Dedifferentiated amniotic fluid mesenchymal stem cell (primary cell): ENCODE measurements around the gene PTGES2.
A peak's percentile ranks its signal among the peaks of the same experiment; 100 is the strongest.

Source experiments
- DNase-seq: peaks from one replicate; pipeline ENCODE4 v3.0.0-alpha.2; 2016; ENCODE audit errors: extremely low spot score

PTGES2 gene

GRCh38 chr9:128103589-128103962, 24.0 kb downstream of the PTGES2 start:
- no peak for DNase-seq

GRCh38 chr9:128102861-128103588, 24.5 kb downstream of the PTGES2 start:
- no peak for DNase-seq

- DNase-seq, result no peak
These were observed 25.3 kb downstream of the PTGES2 start for GRCh38 chr9:128102196-128102595.

DNA sequence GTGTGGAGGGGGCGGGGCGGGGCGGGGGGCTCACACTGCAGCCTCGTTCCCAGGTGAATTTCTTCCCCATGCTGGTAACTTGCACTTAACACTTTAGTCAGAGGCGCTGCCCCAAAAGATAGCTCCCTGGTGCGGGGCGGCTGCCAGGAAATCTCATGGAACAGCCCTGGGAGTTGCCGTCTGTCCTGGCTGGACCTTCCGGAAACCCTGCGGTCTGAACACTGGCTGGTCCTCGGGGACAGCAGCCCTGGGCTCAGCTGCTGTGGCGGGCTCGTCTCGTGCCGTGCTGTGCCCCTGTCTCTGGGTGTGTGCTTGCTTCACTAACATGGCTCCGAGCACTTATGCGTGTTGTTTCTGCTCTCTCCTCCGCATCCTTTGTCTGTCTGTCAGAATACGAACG, 25.8 kb downstream of the PTGES2 start:
- DNase-seq, result no peak

DNA sequence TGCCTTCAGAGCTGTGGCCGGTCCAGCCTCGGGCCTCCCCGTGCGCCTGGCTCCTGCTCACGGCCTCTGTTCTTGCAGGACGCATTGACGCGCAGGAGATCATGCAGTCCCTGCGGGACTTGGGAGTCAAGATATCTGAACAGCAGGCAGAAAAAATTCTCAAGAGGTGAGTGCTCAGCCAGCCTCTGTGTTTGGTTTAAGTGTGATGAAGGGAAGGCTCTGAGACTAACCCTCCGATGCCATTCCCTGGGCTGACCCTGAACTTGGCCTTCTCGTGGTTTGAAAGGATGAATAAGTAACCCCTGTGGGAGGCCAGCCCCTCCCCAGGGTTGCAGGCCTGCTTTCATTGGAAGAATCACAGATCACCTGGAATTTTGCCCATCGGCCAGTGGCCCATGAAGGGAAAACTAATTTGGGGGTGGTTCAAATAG, 26.3 kb downstream of the PTGES2 start:
- DNase-seq, result no peak

GRCh38 chr9:128100581-128100980, 26.9 kb downstream of the PTGES2 start:
- no peak for DNase-seq

- DNase-seq, result no peak
These were observed 27.5 kb downstream of the PTGES2 start for GRCh38 chr9:128099932-128100491.

GRCh38 chr9:128099231-128099931, 28.1 kb downstream of the PTGES2 start:
- no peak for DNase-seq

- DNase-seq, result peak; percentile 94
These were observed 29.0 kb downstream of the PTGES2 start for GRCh38 chr9:128098297-128099230.

- DNase-seq, result no peak
These were observed 29.8 kb downstream of the PTGES2 start for GRCh38 chr9:128097543-128098296.

- DNase-seq, result no peak
These were observed 30.7 kb downstream of the PTGES2 start for GRCh38 chr9:128096616-128097536.

DNA sequence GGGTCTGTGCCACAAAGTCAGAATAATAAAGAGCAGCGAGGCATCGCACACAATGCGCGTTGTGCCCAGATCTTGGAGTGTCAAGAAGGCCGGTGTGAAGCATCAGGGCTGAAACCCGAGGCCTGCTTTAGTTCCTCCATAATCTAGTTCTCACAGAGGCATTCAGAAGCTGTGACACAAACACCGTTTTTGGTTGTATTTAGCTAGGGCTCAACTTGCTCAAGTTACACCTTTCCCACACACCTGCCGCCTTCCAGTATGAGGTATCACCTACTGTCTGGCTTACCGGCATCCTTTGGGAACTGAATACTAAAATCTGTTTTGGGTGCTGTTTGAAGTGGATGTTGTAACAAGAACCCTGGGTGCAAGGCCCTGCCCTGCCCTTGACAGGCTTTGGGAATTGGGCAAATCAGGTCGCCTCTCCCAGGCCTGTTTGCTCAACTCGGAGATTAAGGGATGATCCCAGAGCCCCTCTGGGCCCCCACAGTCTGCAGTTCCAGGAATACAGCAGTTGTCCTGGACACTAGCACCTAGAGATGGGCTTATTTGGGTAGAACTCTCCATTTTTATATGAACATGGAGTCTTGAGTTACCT, 32.5 kb downstream of the PTGES2 start:
- no peak for DNase-seq

DNA sequence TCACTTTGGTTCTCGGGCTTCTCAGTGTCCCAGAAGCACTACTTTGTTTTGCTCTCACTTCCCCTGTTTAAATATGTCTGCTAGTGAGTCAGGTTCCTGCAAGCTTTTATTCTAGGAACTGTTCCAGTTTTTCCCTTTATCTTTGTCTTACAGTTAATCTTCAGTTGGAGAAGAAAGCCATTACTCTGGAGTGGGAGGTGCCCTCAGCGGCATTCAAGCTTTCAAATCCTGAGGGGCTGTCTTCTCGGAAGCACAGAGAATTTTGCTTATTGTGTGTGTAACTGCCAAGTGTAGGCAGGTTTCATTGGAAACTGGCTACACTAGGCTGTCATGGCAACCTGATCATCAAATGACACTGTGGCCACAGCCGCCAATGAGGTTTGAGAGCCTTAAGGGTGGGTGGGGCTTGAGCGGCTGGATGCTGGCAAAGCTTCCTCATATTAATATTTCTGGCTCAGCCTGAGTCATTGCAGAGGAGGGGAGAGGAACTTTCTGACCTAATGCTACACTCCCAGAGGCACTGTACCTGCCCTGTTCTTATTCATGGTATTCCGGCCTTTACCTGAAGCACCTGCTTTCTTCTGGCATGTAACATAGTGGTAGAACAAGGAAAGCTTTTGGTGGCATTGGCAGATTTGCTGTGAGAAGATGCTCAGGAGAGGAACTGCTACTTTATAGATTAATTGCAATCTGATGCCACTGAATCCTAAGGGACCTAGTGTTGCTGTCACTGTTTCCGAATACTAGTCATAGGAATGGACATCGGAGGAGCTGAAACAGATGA, 33.2 kb downstream of the PTGES2 start:
- DNase-seq, result peak; percentile 99

- no peak for DNase-seq
These were observed 34.5 kb downstream of the PTGES2 start for GRCh38 chr9:128093011-128093410.

DNA sequence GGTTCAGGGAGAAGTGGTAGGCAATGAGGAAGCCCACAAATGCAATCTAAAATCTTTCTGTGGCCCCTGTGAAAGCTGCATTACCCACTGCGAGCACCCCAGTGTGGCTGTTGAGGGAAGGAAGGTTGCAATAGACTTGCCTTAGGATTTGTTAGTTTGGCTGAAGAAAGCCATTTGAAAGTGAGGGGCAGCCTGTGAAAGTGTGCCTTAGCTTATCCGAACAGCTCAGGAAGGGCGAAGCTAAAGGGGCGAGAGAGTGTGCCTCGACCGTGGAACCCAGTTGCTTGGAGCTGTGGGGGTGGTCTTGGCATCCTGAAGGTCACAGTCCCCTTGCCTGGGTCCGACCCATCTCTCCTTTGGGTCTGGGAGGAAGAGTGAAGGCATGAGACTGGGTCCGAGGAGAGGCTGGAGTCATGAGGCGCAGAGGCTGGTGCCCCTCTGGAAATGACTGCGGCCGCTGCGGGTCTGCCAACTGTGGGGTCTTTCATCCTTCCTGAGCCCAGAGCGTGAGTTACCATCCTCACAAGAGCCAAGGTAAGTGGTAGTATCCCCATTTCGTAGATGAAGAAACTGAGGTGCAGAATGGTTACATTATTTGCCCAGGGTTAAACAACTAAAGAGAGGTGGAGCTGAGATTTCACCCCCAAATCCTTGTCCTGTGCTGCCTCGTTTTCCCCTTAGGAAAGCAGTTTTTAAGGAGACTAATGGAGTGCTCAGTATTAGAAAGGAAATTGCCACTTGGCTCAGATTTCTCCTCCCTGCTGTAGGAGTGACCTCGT, 35.1 kb downstream of the PTGES2 start:
- no peak for DNase-seq

DNA sequence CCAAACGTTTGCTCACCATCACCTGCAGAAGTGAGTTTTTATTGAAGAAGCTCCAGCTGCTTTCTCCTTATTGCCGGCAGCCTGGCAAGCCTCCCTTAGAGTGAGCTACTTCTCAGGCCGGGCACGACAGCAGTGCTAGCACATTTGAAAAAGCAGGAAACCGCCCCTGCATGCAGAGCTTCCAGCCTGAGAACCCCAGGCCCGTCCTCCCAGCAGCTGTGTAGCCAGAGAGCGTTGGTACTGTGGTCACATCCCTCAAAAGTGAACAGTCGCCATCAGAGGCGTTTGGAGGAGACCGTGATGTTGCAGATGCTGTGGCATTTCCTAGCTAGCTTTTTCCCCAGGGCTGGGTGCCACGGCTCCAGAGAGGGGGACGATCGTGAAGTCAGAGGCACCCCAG, 36.0 kb downstream of the PTGES2 start:
- no peak for DNase-seq

GRCh38 chr9:128091144-128091543, 36.4 kb downstream of the PTGES2 start:
- DNase-seq, result peak; percentile 89

DNA sequence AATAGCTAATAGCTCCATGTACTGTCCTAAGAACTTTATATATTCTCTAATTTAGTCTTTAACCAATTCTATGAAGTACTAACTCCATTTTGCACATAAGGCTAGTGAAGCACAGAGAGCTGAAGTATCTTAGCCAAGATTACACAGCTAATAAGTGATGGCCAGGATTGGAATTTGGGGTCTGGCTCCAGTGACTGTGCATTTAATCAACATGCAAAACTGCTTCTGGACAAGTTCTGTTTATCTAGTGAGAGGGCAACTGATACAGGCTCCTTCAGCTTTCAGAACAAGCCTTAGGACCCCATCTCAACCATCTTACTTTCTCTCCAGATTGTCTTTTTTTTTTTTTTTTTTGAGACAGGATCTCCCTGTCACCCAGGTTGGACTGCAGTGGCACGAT, 38.2 kb downstream of the PTGES2 start:
- no peak for DNase-seq
